Activated T-cell treated with anti-CD3 and anti-CD28 coated beads for 1 hour (primary cell): ENCODE measurements around the gene PTPN20.
"Not testable (repeated sequence)": the region's sequence is repeated elsewhere in the genome, so short reads cannot be mapped to it uniquely, and the experiment has no call there.

Experiments used
- DNase-seq: peaks from one replicate; pipeline ENCODE4 v3.0.0-alpha.2; 2020; ENCODE audit warnings: low read depth

The PTPN20 gene

GRCh38 chr10:46911144-46911876 lies at the start of gene PTPN20:
Gene PTPN20 (plus strand): TSS chr10:46911428. CDS start chr10:46932500, 21,072 bp downstream.
- DNase-seq, result not testable (repeated sequence)

DNA sequence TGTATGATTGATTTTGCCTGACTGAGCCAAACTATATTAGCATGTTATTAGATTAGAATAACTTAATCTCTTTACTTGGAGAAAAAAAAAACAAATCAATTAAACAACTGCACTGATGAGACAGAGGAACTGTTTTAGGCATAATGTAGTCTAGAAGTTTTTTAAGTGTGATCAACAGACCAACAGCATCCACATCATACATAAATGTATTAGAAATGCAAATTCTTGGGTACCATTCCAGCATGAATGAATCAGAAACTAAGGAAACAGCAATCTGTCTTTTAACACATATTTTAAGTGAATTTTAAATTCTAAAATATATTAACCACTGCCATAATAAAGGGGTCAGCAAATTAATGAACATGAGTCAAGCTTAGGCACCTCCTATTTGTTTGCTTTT lies 41.5 kb upstream of the PTPN20 start:
- not testable (repeated sequence) for DNase-seq

DNA sequence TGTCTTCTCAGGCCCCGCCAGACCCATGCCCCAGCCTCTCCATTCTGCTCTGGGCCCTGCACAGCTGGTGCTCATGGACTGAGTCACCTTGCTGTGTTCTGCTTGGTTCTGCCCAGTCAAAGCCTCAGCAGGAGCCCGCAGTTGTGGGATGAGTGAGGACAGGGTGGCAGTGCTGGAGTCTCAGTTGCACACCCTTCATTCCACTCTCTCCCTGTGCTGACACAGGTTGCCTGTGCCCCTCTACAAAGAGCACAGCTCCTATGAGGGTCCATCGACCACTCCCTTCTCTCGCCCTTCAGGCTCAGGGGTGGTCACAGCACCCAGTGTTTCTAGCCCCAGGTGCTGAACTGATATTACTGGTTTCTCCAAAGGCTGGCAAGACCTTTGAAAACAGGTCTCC lies 39.6 kb upstream of the PTPN20 start:
- not testable (repeated sequence) for DNase-seq

- DNase-seq, result not testable (repeated sequence)
Observed at GRCh38 chr10:46875304-46875703, 35.9 kb upstream of the PTPN20 start.

- DNase-seq, result not testable (repeated sequence)
Observed at GRCh38 chr10:46876773-46877172, 34.5 kb upstream of the PTPN20 start.

GRCh38 chr10:46878761-46879160 lies 32.5 kb upstream of the PTPN20 start:
- DNase-seq, result not testable (repeated sequence)

- not testable (repeated sequence) for DNase-seq
Observed at GRCh38 chr10:46890813-46891611, 20.2 kb upstream of the PTPN20 start.

GRCh38 chr10:46896762-46897692 lies 14.2 kb upstream of the PTPN20 start:
- not testable (repeated sequence) for DNase-seq

DNA sequence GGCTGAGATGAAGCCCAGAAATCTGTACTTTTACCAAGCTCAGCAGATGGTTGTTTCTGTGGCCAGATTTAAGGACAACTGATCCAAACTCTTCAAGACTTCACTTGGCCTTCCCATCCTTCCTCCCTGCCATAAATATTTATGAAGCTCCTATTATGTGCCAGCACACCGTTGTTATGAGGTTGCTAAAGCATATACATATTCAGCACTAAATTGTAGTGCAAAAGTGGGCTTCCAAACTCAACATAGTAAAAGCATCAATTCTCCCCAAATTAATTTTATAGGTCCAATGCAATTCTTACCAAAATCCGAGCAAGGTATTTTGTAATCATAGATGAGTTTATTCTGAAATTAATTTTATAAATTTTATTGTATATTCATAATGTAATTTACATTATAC lies 10.0 kb upstream of the PTPN20 start:
- DNase-seq, result not testable (repeated sequence)

DNA sequence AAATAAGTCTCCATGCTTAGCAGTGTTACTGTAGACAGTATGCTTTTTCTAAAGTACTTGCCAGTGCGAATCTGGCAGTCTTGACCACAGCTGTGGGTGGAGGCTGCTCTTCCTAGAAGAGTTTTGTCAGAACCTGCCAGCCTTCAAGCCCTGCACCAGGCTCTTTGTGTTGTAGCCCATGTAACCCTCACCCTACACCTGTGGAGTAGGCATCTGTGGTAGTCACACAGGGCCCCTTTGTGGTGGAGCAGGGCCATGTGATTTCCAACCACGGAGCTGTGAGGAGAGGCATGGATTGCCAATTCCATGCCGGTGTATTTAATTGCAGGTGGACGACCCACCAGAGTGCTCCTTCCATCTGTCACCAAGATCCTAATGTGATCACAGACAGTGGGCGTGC lies 7.4 kb upstream of the PTPN20 start:
- DNase-seq, result not testable (repeated sequence)

GRCh38 chr10:46906359-46906758 lies 4.9 kb upstream of the PTPN20 start:
- DNase-seq, result not testable (repeated sequence)

DNA sequence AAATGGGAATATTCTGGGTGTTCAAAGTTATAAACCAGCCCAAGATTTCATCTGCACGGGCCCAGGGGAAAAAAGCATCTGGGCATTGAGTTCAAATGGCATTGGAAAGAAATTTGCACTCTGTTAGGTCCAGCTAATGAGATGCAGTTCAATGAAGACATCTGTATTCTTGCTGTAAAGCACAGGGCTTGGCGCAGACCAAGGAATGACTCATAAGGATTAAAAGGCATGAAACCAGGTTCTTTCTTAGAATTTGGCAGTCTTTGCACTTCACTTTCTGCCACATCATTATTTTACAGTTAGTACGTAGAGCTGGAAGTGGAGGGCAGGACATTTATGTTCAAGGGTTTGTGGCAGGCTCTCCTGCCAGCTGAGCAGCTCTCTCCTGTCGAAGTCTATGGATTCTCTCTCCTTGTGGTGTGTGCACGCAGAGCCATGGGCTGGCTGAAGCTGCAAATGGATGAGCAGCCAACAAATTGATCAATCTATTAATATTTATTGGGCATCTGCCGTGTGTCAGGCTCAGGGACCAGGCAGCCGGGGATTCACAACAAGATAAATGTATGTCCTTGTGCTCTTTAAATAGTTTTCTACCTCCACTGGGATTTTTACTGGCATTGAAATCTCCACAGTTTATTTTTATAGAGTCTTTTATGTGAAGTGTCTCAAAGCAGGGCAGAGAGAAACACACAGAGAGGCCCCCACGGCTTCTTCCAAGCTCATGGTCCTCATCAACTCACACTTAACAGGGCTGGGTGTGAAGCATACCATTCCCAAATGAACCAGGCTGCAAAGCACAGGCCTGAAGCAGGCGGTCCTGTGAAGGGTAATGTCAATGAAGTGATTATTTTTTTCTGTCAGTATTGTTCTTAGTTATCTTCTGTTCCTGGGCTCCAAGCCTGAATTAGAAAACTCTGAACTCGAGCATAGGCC lies 3.8 kb upstream of the PTPN20 start:
- DNase-seq, result not testable (repeated sequence)

GRCh38 chr10:46922498-46922897 lies 11.3 kb downstream of the PTPN20 start:
- DNase-seq, result not testable (repeated sequence)

GRCh38 chr10:46925156-46925555 lies 13.9 kb downstream of the PTPN20 start:
- not testable (repeated sequence) for DNase-seq

DNA sequence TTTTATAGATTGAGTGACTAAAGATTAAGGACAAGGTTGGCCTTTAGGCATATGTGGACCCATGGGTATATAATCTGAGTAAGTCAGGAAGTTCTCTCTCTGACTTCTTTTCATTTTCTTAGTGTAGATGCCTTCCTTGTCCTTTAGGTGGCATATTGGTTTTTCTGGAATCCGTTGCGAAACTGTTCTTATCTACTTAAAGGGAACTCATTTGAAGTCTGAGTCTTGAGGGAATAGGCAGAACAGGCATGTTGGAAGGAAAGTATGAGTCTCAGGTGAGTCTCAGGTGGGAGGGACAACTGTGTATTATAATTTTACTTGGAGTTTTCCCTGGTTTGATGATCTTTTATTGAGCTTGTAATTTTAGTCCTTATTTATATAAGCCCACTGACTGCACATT lies 14.6 kb downstream of the PTPN20 start:
- DNase-seq, result not testable (repeated sequence)

GRCh38 chr10:46928810-46929209 lies 17.6 kb downstream of the PTPN20 start:
- not testable (repeated sequence) for DNase-seq

DNA sequence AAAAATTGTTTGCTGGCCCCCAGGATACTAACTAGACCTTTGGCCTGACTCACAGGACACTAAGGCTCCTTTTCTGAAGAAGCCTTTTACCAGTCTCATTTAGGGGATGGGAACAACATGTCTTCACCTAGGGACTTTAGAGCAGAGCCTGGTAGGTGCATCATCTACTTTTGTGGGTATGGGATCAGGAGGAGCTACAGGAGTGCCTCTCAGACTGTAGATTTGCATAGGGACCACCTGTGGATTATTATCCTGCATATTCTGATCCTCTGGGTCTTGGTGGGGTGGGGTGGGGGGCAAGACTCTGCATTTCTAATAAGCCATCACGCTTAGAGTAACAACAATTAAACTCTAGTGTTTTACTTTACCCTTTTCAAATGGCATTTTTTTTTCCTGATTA lies 21.2 kb downstream of the PTPN20 start:
- DNase-seq, result not testable (repeated sequence)

- DNase-seq, result not testable (repeated sequence)
Observed at GRCh38 chr10:46941091-46941490, 29.9 kb downstream of the PTPN20 start.

GRCh38 chr10:46948687-46949518 lies 37.7 kb downstream of the PTPN20 start:
- DNase-seq, result not testable (repeated sequence)

- not testable (repeated sequence) for DNase-seq
Observed at GRCh38 chr10:46952540-46952939, 41.3 kb downstream of the PTPN20 start.
